HL-60 (cell line): ENCODE data around the gene SCYGR5.

Experiments used
- DNase-seq, 2 experiments: peaks; one replicate each; pipeline ENCODE4 v3.0.0-alpha.2; 2010 to 2020; ENCODE audit warnings: low read depth in 1 of 2, low spot score in 1 of 2
- H3K27ac ChIP-seq: fragments of 250-450 bp; sonication (Bioruptor Pico); replicated peaks from 2 replicates; pipeline ENCODE4 v1.5.1; 2020; ENCODE audit warnings: mild to moderate bottlenecking, moderate library complexity
- H3K27me3 ChIP-seq: fragments of 250-450 bp; sonication (Bioruptor Pico); 2 replicates; pipeline ENCODE4 v1.5.1; 2021; ENCODE audit warnings: mild to moderate bottlenecking, moderate library complexity; ENCODE audit not compliant: insufficient read depth, poor library complexity, severe bottlenecking
- H3K4me3 ChIP-seq: replicated peaks from 2 replicates; pipeline ENCODE4 v1.5.1; 2011; ENCODE audit warnings: mild to moderate bottlenecking, control low read depth, low read length; ENCODE audit not compliant: insufficient read depth
- CTCF ChIP-seq: IDR thresholded peaks from one replicate; pipeline ENCODE4 v1.5.1; 2011; ENCODE audit warnings: low read length, control low read depth, inconsistent platforms; ENCODE audit not compliant: insufficient read depth
- GABPA ChIP-seq: IDR thresholded peaks from 2 replicates; pipeline ENCODE4 v1.6.1; 2012; ENCODE audit warnings: low read depth
- POLR2AphosphoS5 ChIP-seq: IDR thresholded peaks from 2 replicates; pipeline ENCODE4 v1.6.1; 2012; ENCODE audit warnings: low read depth
- REST ChIP-seq: IDR thresholded peaks from 2 replicates; pipeline ENCODE4 v1.6.1; 2012; ENCODE audit warnings: low read depth; ENCODE audit not compliant: insufficient replicate concordance
- SPI1 ChIP-seq: IDR thresholded peaks from 2 replicates; pipeline ENCODE4 v1.6.1; 2012; ENCODE audit warnings: low read depth, mild to moderate bottlenecking, borderline replicate concordance

SCYGR5 gene

GRCh38 chr2:227625420-227625819, 41.2 kb upstream of the SCYGR5 start:
- DNase-seq, result no peak
- H3K27me3 ChIP-seq, result peaks cover 1% of the 10 kb centered on the region
- TF ChIP-seq SPI1 (no peak), REST (no peak), POLR2AphosphoS5 (no peak), GABPA (no peak), CTCF (no peak)
- no peak overlapping the region for H3K27ac ChIP-seq
- H3K4me3 ChIP-seq, result no peak overlapping the region

- DNase-seq, result no peak
- Histone ChIP-seq H3K4me3 (no peak overlapping the region), H3K27ac (no peak overlapping the region), H3K27me3 (peaks cover 8% of the 10 kb centered on the region)
- no peak for TF ChIP-seq SPI1
- no peak for TF ChIP-seq REST
- no peak for TF ChIP-seq CTCF
- no peak for TF ChIP-seq POLR2AphosphoS5
Observed at GRCh38 chr2:227626580-227627151, 39.9 kb upstream of the SCYGR5 start.

GRCh38 chr2:227627769-227628168, 38.8 kb upstream of the SCYGR5 start:
- TF ChIP-seq SPI1 (no peak), POLR2AphosphoS5 (no peak), CTCF (no peak), GABPA (no peak), REST (no peak)
- no peak for DNase-seq
- Histone ChIP-seq H3K4me3 (no peak overlapping the region), H3K27ac (no peak overlapping the region), H3K27me3 (peaks cover 8% of the 10 kb centered on the region)
